Measurements from ENCODE around the gene SLIT3. TPM values are rescaled to one million over a fixed set of nuclear protein-coding genes. Genes with fewer than 3 reads are reported as not detected.

Gene SLIT3
- total and polyA plus RNA-seq, 9 of the 15 experiments (the other 6 are each of a cell fraction or from before 2014, with no cell fraction given) = 0.01 to 0.04 TPM; not detected in 7

DNA sequence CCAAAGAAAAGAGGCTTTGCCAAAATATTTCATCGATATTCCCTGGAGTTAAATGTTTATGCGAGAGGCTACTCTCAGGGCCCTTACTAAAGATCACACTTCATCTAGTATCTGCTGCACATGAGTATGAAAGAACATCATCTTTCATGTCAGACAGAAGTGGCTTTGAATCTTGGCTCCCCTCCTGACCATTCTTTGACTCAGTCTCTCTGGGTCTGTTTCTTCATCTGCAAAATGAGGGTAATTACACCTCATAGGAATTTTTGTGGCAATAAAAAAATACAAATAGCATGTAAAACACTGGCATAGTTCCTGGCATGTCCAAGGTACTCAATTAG is 58.1 kb downstream of the SLIT3 start (continued):
- TF ChIP-seq HOXB6 (CRISPR knock-in tag; IDR thresholded peaks at IDR 0.05; ENCODE audit: borderline replicate concordance) = no peak
- no peak for TF ChIP-seq BRF1 (IDR thresholded peaks at IDR 0.05; ENCODE audit: borderline replicate concordance, extremely low read depth, insufficient read length)
- TF ChIP-seq ATF7 (IDR thresholded peaks at IDR 0.05) = no peak
- no peak for TF ChIP-seq TGIF2 (CRISPR knock-in tag; IDR thresholded peaks at IDR 0.05)
- TF ChIP-seq, protein P1, sequence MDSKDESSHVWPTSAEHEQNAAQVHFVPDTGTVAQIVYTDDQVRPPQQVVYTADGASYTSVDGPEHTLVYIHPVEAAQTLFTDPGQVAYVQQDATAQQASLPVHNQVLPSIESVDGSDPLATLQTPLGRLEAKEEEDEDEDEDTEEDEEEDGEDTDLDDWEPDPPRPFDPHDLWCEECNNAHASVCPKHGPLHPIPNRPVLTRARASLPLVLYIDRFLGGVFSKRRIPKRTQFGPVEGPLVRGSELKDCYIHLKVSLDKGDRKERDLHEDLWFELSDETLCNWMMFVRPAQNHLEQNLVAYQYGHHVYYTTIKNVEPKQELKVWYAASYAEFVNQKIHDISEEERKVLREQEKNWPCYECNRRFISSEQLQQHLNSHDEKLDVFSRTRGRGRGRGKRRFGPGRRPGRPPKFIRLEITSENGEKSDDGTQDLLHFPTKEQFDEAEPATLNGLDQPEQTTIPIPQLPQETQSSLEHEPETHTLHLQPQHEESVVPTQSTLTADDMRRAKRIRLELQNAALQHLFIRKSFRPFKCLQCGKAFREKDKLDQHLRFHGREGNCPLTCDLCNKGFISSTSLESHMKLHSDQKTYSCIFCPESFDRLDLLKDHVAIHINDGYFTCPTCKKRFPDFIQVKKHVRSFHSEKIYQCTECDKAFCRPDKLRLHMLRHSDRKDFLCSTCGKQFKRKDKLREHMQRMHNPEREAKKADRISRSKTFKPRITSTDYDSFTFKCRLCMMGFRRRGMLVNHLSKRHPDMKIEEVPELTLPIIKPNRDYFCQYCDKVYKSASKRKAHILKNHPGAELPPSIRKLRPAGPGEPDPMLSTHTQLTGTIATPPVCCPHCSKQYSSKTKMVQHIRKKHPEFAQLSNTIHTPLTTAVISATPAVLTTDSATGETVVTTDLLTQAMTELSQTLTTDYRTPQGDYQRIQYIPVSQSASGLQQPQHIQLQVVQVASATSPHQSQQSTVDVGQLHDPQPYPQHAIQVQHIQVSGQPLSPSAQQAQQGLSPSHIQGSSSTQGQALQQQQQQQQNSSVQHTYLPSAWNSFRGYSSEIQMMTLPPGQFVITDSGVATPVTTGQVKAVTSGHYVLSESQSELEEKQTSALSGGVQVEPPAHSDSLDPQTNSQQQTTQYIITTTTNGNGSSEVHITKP (IDR thresholded peaks at IDR 0.05; ENCODE audit: partially characterized antibody) = no peak
- TF ChIP-seq, protein P2, sequence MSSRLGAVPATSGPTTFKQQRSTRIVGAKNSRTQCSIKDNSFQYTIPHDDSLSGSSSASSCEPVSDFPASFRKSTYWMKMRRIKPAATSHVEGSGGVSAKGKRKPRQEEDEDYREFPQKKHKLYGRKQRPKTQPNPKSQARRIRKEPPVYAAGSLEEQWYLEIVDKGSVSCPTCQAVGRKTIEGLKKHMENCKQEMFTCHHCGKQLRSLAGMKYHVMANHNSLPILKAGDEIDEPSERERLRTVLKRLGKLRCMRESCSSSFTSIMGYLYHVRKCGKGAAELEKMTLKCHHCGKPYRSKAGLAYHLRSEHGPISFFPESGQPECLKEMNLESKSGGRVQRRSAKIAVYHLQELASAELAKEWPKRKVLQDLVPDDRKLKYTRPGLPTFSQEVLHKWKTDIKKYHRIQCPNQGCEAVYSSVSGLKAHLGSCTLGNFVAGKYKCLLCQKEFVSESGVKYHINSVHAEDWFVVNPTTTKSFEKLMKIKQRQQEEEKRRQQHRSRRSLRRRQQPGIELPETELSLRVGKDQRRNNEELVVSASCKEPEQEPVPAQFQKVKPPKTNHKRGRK (tag; IDR thresholded peaks at IDR 0.05) = no peak
